Measurements from ENCODE around the gene ELOA. TPM values are rescaled to one million over a fixed set of nuclear protein-coding genes. Genes with fewer than 3 reads are reported as not detected.

Gene ELOA
- polyA plus RNA-seq, 2 of the 4 experiments (the other 2 are of a cell fraction), result 16.4 to 18.4 TPM

DNA sequence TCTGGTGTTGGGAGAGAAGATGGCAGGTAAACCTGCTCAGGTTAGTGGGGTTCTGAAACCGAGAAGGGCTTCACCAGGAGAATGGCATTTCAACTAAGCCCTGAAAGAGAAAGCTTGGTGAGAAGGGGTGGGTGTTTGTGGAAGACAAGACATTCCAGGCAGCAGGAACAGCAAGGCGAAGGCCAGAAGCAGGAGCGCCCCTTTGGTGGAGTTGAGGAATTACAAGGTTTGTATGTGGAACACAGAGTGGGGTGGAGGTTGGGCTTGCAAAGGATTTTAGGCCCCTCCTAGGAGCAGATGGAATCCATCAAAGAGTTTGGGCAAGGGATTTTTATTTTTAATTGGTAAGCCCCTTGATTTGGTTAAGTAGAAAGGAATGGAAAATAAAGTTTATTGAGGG is 24.8 kb upstream of the ELOA start:
- DNase-seq (ENCODE audit: low read depth in 1 of 2, low spot score in 1 of 2) (peak; percentile 33 to 71), FAIRE-seq (no peak), ATAC-seq (peak; percentile 94 to 96)
- no peaks in the 10 kb centered on the region for H3K9me3 ChIP-seq
- 26% methylated on average over 3 of the region's 3 CpGs for WGBS (ENCODE audit: missing lambda C conversion rate)
- CTCF ChIA-PET, result interaction anchor here (0.6 to 1.7 kb wide), 7 partner anchors 8 to 23 kb away, joined by 3 to 4 read pairs (median 4); no protein-coding TSS in a partner anchor
- no peak overlapping the region for H3K4me3 ChIP-seq
- peaks cover 5% of the 10 kb centered on the region; the same call in 1 of the 3 replicates for H3K4me1 ChIP-seq
- TF ChIP-seq RAD21 (conservative IDR thresholded peaks at IDR 0.05 in 1 of 2, IDR thresholded peaks at IDR 0.05 in 1 of 2) (peak in 1 of 2 experiments; percentile 37; a peak in 1 of 5 replicates), TFCP2L1 (CRISPR knock-in tag; IDR thresholded peaks at IDR 0.05) (no peak), PBX3 (IDR thresholded peaks at IDR 0.05) (no peak)
- no peak overlapping the region for H3K27ac ChIP-seq
- POLR2A ChIA-PET, result no interaction called here
- H3K4me2 ChIP-seq, result no peak overlapping the region

DNA sequence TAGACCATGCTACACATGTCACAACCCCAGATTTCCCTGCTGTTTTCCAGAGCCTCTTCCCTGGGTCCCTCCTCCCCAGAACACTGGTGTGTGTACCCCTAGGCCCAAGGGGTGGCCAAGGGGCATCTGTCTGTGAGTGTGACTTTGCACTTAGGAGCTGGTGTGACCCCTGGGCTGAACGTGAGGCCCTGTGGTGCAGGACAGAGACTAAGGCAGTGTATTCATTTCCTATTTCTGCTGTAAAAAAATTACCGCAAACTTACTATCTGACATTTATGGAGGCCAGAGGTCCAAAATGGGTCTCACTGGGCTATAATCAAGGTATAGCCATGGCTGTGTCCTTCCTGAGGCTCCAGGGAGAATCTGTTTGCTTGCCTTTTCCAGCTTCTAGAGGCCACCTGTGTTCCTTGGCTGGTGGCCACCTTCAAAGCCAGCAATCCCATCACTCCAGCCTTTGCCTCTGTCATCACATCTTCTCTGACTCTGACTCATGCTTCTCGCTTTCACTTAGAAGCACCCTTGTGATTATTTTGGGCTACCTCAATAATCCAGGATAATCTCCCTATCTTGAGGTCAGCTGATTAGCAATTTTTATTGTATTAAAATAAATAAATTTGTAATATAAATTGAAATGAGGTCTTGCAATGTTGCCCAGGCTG is 24.0 kb upstream of the ELOA start:
- ATAC-seq, result no peak
- DNase-seq (ENCODE audit: low read depth in 1 of 2, low spot score in 1 of 2), result no peak
- 95% methylated on average over 2 of the region's 3 CpGs for WGBS (ENCODE audit: missing lambda C conversion rate)
- POLR2A ChIA-PET, result no interaction called here
- FAIRE-seq, result no peak
- Histone ChIP-seq H3K4me1 (peaks cover 5% of the 10 kb centered on the region; the same call in 1 of the 3 replicates), H3K9me3 (no peaks in the 10 kb centered on the region), H3K4me3 (no peak overlapping the region), H3K4me2 (no peak overlapping the region), H3K27ac (no peak overlapping the region)
- CTCF ChIA-PET, result interaction anchor here (1.2 to 1.7 kb wide), 4 partner anchors 7 to 18 kb away, joined by 3 to 4 read pairs (median 3); no protein-coding TSS in a partner anchor
- TF ChIP-seq ZC3H11A (IDR thresholded peaks at IDR 0.05), result no peak
- TF ChIP-seq HOXA7 (CRISPR knock-in tag; IDR thresholded peaks at IDR 0.05), result no peak
- TF ChIP-seq, protein P1, sequence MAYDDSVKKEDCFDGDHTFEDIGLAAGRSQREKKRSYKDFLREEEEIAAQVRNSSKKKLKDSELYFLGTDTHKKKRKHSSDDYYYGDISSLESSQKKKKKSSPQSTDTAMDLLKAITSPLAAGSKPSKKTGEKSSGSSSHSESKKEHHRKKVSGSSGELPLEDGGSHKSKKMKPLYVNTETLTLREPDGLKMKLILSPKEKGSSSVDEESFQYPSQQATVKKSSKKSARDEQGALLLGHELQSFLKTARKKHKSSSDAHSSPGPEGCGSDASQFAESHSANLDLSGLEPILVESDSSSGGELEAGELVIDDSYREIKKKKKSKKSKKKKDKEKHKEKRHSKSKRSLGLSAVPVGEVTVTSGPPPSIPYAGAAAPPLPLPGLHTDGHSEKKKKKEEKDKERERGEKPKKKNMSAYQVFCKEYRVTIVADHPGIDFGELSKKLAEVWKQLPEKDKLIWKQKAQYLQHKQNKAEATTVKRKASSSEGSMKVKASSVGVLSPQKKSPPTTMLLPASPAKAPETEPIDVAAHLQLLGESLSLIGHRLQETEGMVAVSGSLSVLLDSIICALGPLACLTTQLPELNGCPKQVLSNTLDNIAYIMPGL (CRISPR knock-in tag; IDR thresholded peaks at IDR 0.05; ENCODE audit: borderline replicate concordance), result no peak
- no peak for TF ChIP-seq CTCF (IDR thresholded peaks at IDR 0.05)
- TF ChIP-seq TP53 (CRISPR knock-in tag; IDR thresholded peaks at IDR 0.05), result no peak
- no peak for TF ChIP-seq JUN (IDR thresholded peaks at IDR 0.05)
- TF ChIP-seq FOSB (CRISPR knock-in tag; IDR thresholded peaks at IDR 0.05), result no peak
- no peak for TF ChIP-seq ELK1 (IDR thresholded peaks at IDR 0.05; ENCODE audit: low read depth, low read length)
- no peak for TF ChIP-seq KDM1A (IDR thresholded peaks at IDR 0.05; ENCODE audit: low read depth)
- no peak for TF ChIP-seq GATA3 (IDR thresholded peaks at IDR 0.05; ENCODE audit: borderline replicate concordance)
- TF ChIP-seq MAX (IDR thresholded peaks at IDR 0.05), result no peak
- no peak for TF ChIP-seq EHMT2 (IDR thresholded peaks at IDR 0.05; ENCODE audit: low read depth)
- no peak for TF ChIP-seq RNF2 (IDR thresholded peaks at IDR 0.05; ENCODE audit: borderline replicate concordance, low read depth)
- TF ChIP-seq RFX5 (IDR thresholded peaks at IDR 0.05), result no peak
- no peak for TF ChIP-seq MAZ (IDR thresholded peaks at IDR 0.05; ENCODE audit: borderline replicate concordance, low read depth, low read length)
- TF ChIP-seq RAD21 (conservative IDR thresholded peaks at IDR 0.05 in 1 of 2, IDR thresholded peaks at IDR 0.05 in 1 of 2), result no peak
- no peak for TF ChIP-seq POLR2A (IDR thresholded peaks at IDR 0.05; ENCODE audit: low read length)
- no peak for TF ChIP-seq SREBF2 (IDR thresholded peaks at IDR 0.05)
- TF ChIP-seq ATOH8 (CRISPR knock-in tag; IDR thresholded peaks at IDR 0.05; ENCODE audit: low read depth), result no peak

Measured in A549 (cell line).